ENCODE results near the gene SLC19A3. TPM values are rescaled to one million over a fixed set of nuclear protein-coding genes. Genes with fewer than 3 reads are reported as not detected.
"Not testable (repeated sequence)": the region's sequence is repeated elsewhere in the genome, so short reads cannot be mapped to it uniquely, and the experiment has no call there.

The SLC19A3 gene
- total RNA-seq, 1 donor from 2014 or later, result 1.9 TPM

GRCh38 chr2:227703280-227703732 lies 14.5 kb downstream of the SLC19A3 start:
- DNase-seq (ENCODE audit: low spot score), result no peak

- no peak for DNase-seq (ENCODE audit: low spot score)
These were observed 16.3 kb downstream of the SLC19A3 start for GRCh38 chr2:227701556-227701955.

GRCh38 chr2:227696990-227697679 lies 20.7 kb downstream of the SLC19A3 start:
- DNase-seq (ENCODE audit: low spot score), result no peak

- DNase-seq (ENCODE audit: low spot score), result no peak
These were observed 30.6 kb downstream of the SLC19A3 start for GRCh38 chr2:227687189-227687588.

- DNase-seq (ENCODE audit: low spot score), result no peak
These were observed 33.6 kb downstream of the SLC19A3 start for GRCh38 chr2:227684258-227684657.

GRCh38 chr2:227677928-227678327 lies 39.9 kb downstream of the SLC19A3 start:
- no peak for DNase-seq (ENCODE audit: low spot score)

GRCh38 chr2:227674485-227674884 lies 43.3 kb downstream of the SLC19A3 start:
- no peak for DNase-seq (ENCODE audit: low spot score)

- not testable (repeated sequence) for DNase-seq (ENCODE audit: low spot score)
These were observed 44.2 kb downstream of the SLC19A3 start for GRCh38 chr2:227673620-227674019.

DNA sequence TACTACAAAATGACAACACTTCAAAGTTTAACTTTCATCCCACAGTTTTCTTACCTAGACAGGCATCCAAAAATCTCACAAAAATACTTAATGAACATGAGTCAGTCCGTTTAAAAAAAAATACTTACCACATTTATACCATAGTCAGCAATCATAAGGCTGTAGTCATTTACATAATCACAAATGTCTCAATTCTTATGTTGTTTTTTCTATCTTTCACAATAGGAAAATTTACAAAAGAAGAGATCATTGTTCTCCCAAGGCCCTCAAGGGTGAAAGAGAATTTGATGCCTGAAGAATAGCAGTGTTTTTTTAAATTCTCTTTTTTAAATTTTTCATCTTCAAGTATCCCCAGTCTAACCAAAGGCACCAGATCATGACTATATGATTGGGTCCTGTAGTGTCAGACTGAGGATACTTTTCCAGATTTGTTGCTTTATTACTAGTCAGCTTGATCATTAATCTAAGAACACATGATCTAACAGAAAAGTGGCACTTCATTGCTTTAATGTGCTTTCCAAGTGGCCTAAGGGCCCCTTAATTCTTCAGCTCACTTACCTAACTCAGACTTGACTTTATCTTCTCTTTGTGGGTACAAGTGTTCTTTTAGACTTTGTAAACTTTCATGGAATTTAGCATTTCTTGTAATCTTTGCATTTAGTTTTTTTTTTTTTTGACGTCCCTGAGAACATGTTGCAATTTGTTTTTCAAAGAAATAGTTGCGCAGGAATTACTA lies 46.5 kb downstream of the SLC19A3 start:
- no peak for DNase-seq (ENCODE audit: low spot score)

DNA sequence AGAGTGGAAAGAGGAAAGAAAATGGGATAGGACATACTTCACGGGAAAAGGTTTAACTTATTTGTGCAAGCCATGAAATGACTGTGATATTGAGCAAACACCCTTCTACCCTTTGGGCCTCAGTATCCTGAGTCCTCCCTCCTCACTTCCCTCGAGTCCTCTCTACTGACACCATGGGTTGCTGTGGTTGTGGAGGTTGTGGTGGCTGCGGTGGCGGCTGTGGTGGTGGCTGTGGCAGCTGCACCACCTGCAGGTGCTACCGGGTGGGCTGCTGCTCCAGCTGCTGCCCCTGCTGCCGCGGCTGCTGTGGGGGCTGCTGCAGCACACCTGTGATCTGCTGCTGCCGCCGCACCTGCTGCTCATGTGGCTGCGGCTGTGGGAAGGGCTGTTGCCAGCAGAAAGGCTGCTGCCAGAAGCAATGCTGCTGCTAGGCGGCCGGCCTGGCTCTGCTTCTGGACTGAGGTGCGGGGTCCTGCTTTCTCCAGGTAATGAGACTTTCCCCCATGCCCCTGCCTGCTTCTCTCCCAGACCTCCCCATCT lies 51.1 kb downstream of the SLC19A3 start, which contains the start of gene SCYGR5:
TSS of gene SCYGR5 (plus strand) at position 174 of the 540 bp plus-strand sequence. CDS start at position 174, 0 bp downstream.
- DNase-seq (ENCODE audit: low spot score), result not testable (repeated sequence)

DNA sequence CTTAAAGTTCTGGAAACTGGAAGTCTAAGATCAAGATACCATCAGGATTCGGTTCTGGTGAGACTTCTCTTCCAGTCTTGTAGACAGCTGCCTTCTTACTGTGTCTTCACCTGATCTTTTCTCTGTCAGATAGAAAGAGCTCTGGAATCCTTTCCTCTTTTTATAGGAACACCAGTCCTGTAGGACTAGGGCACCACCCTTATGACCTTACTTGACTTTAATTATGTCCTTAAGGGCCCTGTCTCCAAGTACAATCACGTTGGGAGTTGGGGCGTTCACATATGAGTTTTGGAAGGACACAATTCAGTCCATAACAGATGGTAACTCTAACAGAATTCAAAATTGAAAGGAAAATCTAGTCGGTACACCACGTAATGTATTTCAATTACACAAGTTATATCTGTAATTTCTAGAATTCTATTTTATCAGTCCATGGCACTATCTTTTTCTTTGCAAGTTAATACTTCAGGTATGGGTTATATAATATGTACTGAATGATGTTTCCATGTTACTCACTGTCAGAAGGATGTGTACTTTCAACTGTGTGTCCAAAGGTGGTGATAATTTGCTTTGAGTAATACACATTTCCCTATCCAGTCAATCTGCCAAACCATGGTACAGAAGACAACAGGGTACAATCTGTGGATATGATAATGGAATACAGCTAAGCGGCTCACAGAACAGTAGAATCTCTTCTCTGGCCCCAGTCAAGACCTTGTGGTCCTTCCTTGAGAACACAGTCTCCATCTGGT lies 52.5 kb downstream of the SLC19A3 start:
- DNase-seq (ENCODE audit: low spot score), result no peak

- no peak for DNase-seq (ENCODE audit: low spot score)
These were observed 56.0 kb downstream of the SLC19A3 start for GRCh38 chr2:227661827-227662226.

GRCh38 chr2:227661025-227661649 lies 56.7 kb downstream of the SLC19A3 start:
- DNase-seq (ENCODE audit: low spot score), result no peak

GRCh38 chr2:227657199-227657845 lies 60.5 kb downstream of the SLC19A3 start:
- no peak for DNase-seq (ENCODE audit: low spot score)

GRCh38 chr2:227655454-227655853 lies 62.4 kb downstream of the SLC19A3 start:
- DNase-seq (ENCODE audit: low spot score), result no peak

- no peak for DNase-seq (ENCODE audit: low spot score)
These were observed 63.4 kb downstream of the SLC19A3 start for GRCh38 chr2:227654426-227654825.

DNA sequence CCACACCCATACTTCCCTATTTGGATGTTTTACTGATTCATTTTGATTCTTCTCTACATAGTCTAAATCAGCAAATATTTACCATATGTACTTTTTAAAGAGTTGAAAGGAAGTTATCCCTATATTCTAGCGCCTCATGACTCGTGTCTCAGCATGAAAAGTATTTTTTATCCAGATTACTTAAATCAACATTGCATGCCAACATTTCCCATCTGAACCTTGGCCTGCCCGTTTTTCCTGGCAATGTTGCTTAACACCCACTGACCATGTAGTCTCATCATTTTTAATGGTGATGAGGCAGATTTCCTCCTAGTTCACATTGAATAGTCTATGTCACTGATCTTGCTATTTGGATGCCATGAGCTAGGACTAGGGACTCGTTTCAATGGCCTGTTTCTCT lies 64.4 kb downstream of the SLC19A3 start:
- DNase-seq (ENCODE audit: low spot score), result no peak

GRCh38 chr2:227643990-227644551 lies 73.8 kb downstream of the SLC19A3 start:
- DNase-seq (ENCODE audit: low spot score), result no peak

- no peak for DNase-seq (ENCODE audit: low spot score)
These were observed 75.2 kb downstream of the SLC19A3 start for GRCh38 chr2:227642656-227643055.

- DNase-seq (ENCODE audit: low spot score), result no peak
These were observed 83.6 kb downstream of the SLC19A3 start for GRCh38 chr2:227634201-227634600.
